ENCODE measurements around the gene ADGRV1. TPM values are rescaled to one million over a fixed set of nuclear protein-coding genes. Genes with fewer than 3 reads are reported as not detected.
"Not testable (repeated sequence)": the region's sequence is repeated elsewhere in the genome, so short reads cannot be mapped to it uniquely, and the experiment has no call there.

Gene ADGRV1
- total RNA-seq, 2 donors from 2014 or later: 97.6 to 117 TPM

GRCh38 chr5:90844931-90845330 is 286.3 kb downstream of the ADGRV1 start:
- peaks cover 1% of the 10 kb centered on the region for H3K4me1 Mint-ChIP-seq
- no peaks in the 10 kb centered on the region for H3K27me3 ChIP-seq (ENCODE audit: control insufficient read depth, insufficient read depth, low read length, poor library complexity, severe bottlenecking)
- H3K4me1 ChIP-seq (ENCODE audit: control insufficient read depth, insufficient read depth, low read length): no peaks in the 10 kb centered on the region
- no peak for TF ChIP-seq CTCF (conservative IDR thresholded peaks at IDR 0.05)
- H3K27me3 Mint-ChIP-seq (ENCODE audit: insufficient read depth): no peaks in the 10 kb centered on the region
- no peak for DNase-seq
- H3K36me3 ChIP-seq (ENCODE audit: control insufficient read depth, insufficient read depth, low read length): peaks cover 4% of the 10 kb centered on the region
- no peak overlapping the region for H3K9ac ChIP-seq (ENCODE audit: extremely low read depth, low read length, poor library complexity, severe bottlenecking)
- WGBS, 2 experiments (ENCODE audit: insufficient coverage in 1 of 2, insufficient read length in 1 of 2): 96 to 100% methylated on average over 1 to 5 of the region's 5 CpGs
- H3K27ac Mint-ChIP-seq: no peak overlapping the region
- peaks cover 10% of the 10 kb centered on the region for H3K9me3 Mint-ChIP-seq
- peaks cover 30% of the 10 kb centered on the region for H3K36me3 Mint-ChIP-seq (ENCODE audit: low read depth)
- peaks cover 7% of the 10 kb centered on the region for H3K9me3 ChIP-seq (ENCODE audit: control insufficient read depth, low read length)
- no peak overlapping the region for H3K4me3 ChIP-seq (ENCODE audit: low read length)
- no peak overlapping the region for H3K27ac ChIP-seq (ENCODE audit: low read depth, low read length)
- no peak overlapping the region for H3K4me3 Mint-ChIP-seq

GRCh38 chr5:90845723-90846554 is 287.3 kb downstream of the ADGRV1 start:
- H3K4me1 Mint-ChIP-seq: peaks cover 1% of the 10 kb centered on the region
- no peak overlapping the region for H3K27ac Mint-ChIP-seq
- no peaks in the 10 kb centered on the region for H3K27me3 Mint-ChIP-seq (ENCODE audit: insufficient read depth)
- no peak for DNase-seq
- Histone ChIP-seq H3K9ac (ENCODE audit: extremely low read depth, low read length, poor library complexity, severe bottlenecking) (no peak overlapping the region), H3K4me1 (ENCODE audit: control insufficient read depth, insufficient read depth, low read length) (no peaks in the 10 kb centered on the region), H3K27me3 (ENCODE audit: control insufficient read depth, insufficient read depth, low read length, poor library complexity, severe bottlenecking) (no peaks in the 10 kb centered on the region), H3K36me3 (ENCODE audit: control insufficient read depth, insufficient read depth, low read length) (peaks cover 4% of the 10 kb centered on the region), H3K27ac (ENCODE audit: low read depth, low read length) (no peak overlapping the region), H3K4me3 (ENCODE audit: low read length) (no peak overlapping the region), H3K9me3 (ENCODE audit: control insufficient read depth, low read length) (peaks cover 7% of the 10 kb centered on the region)
- no peak overlapping the region for H3K4me3 Mint-ChIP-seq
- no peak for TF ChIP-seq CTCF (conservative IDR thresholded peaks at IDR 0.05)
- 97 to 100% methylated on average over 5 to 7 of the region's 7 CpGs for WGBS, 2 experiments (ENCODE audit: insufficient coverage in 1 of 2, insufficient read length in 1 of 2)
- peaks cover 10% of the 10 kb centered on the region for H3K9me3 Mint-ChIP-seq
- peaks cover 30% of the 10 kb centered on the region for H3K36me3 Mint-ChIP-seq (ENCODE audit: low read depth)

GRCh38 chr5:90847606-90848005 is 289.0 kb downstream of the ADGRV1 start:
- H3K36me3 Mint-ChIP-seq (ENCODE audit: low read depth): peaks cover 28% of the 10 kb centered on the region
- WGBS, 2 experiments (ENCODE audit: insufficient coverage in 1 of 2, insufficient read length in 1 of 2): 95 to 98% methylated on average over 7 to 24 of the region's 24 CpGs
- H3K4me3 Mint-ChIP-seq; H3K4me1 Mint-ChIP-seq; H3K9me3 Mint-ChIP-seq; H3K27ac ChIP-seq (ENCODE audit: low read depth, low read length); H3K27me3 ChIP-seq (ENCODE audit: control insufficient read depth, insufficient read depth, low read length, poor library complexity, severe bottlenecking); H3K27me3 Mint-ChIP-seq (ENCODE audit: insufficient read depth); H3K9ac ChIP-seq (ENCODE audit: extremely low read depth, low read length, poor library complexity, severe bottlenecking); H3K36me3 ChIP-seq (ENCODE audit: control insufficient read depth, insufficient read depth, low read length); H3K27ac Mint-ChIP-seq; H3K9me3 ChIP-seq (ENCODE audit: control insufficient read depth, low read length); H3K4me1 ChIP-seq (ENCODE audit: control insufficient read depth, insufficient read depth, low read length); DNase-seq; H3K4me3 ChIP-seq (ENCODE audit: low read length): not testable (repeated sequence)

Measured in endodermal cell (in vitro differentiated cells).